SKM-1 treated with dmso at 0.1 percent for 144 hours (cell line): ENCODE results near the gene SCN7A.
"Not testable (repeated sequence)": the region's sequence is repeated elsewhere in the genome, so short reads cannot be mapped to it uniquely, and the experiment has no call there.

ENCODE experiments used
- DNase-seq: peaks from one replicate; lab custom pipeline; 2025; ENCODE audit not compliant: unreplicated experiment; lab: John Stamatoyannopoulos, UW

SCN7A gene

DNA sequence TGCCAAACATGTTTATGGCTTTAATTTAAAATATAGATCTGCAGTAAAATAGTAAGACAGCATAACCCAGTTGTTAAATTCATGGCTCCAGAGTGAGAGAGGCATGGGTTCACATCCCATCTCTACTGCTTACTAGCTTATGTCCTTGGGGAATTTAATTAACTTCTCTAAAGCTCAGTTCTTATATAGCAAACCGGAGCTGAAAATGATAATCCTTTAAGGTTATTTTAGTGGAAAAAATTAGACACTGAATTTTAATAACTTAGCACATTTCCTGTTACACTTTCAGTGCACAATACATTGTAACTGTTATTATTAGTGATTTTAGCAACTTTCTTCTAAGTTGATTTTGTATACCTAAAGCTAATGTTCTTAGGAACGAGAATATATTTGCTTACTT is 133.1 kb downstream of the SCN7A start:
- DNase-seq, result no peak

DNA sequence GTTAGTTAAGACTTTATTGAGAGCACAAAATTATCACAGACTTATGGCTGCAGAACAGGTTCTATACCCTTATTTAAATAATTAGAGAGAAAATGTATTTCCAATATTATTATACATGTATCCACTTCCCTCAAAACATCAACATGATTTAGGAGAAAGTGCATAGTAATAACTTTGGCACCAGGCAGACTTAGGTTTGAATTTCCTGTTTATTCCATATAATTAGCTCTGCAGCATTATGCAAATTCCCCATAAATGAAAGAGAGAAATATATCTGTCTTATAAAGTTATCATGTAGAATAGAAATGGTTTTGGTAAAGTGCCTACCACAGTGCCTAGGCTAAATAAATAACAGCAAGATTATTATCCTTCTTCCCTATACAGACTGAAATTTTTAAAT is 133.6 kb downstream of the SCN7A start:
- no peak for DNase-seq

DNA sequence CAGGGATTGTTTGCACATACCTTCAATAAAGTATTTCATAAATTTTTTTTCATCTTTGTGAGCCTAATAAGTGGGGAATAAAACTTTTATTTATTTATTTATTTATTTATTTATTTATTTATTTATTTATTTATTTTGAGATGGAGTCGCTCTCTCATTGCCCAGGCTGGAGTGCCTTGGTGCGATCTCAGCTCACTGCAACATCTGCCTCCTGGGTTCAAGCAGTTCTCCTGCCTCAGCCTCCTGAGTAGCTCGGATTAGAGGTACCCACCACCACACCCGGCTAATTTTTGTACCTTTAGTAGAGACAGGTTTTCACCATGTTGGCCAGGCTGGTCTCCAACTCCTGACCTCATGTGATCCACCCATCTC is 136.1 kb downstream of the SCN7A start:
- not testable (repeated sequence) for DNase-seq

DNA sequence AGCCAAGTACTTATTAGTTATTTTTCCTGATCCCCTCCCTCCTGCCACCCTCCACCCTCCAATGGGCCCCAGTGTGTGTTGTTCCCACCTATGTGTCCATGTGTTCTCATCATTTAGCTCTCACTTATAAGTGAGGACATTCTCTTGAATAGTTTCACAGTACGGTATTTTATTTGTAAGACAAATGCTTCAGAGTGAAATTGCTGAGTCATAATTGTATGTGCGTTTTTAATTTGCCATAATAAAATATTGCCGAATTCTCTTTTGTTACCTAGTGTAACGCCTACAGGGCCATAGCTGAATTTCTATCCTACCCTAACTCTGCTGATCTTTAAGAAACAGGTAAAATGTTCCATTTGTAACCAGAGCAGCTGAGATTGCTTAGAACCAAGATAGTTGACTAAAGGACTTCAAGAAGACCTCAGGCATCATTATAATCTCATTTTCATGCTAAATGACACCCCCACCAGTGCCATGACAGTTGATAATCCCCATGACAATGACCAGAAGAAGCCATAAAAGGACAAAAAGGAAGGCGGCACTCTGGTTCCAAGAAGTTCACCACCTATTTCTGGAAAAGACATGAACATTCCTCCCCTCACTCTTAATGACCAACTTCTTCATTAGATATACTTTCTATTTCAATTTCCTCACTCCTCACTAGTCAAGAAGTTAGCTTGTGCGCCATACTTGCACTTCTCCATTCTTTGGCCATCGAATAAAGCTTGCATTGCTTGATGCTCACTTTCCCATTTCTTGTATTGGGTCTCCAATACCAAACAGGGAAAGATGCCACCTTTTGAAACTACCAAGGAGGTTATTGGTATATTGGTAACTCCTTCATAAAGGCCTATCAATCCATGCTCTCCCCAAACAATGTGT is 136.7 kb downstream of the SCN7A start:
- DNase-seq, result no peak
